Measurements from ENCODE around the gene PHF12. TPM values are rescaled to one million over a fixed set of nuclear protein-coding genes. Genes with fewer than 3 reads are reported as not detected.

The PHF12 gene
- total and polyA plus RNA-seq, 9 donors = 22.7 to 62.7 (median 48.6) TPM

GRCh38 chr17:28991779-28992178, 40.5 kb upstream of the PHF12 start:
- no peaks in the 10 kb centered on the region for H3K9me3 ChIP-seq
- intact Hi-C loops (cut with DNase I) = no loop called here
- WGBS, 3 donors = 53 to 68% (median 64%) methylated on average over 8 of the region's 8 CpGs
- DNase-seq = no peak
- TF ChIP-seq POLR2A (IDR thresholded peaks at IDR 0.05) = no peak
- TF ChIP-seq EP300 (IDR thresholded peaks at IDR 0.05) = no peak
- TF ChIP-seq, protein P1, sequence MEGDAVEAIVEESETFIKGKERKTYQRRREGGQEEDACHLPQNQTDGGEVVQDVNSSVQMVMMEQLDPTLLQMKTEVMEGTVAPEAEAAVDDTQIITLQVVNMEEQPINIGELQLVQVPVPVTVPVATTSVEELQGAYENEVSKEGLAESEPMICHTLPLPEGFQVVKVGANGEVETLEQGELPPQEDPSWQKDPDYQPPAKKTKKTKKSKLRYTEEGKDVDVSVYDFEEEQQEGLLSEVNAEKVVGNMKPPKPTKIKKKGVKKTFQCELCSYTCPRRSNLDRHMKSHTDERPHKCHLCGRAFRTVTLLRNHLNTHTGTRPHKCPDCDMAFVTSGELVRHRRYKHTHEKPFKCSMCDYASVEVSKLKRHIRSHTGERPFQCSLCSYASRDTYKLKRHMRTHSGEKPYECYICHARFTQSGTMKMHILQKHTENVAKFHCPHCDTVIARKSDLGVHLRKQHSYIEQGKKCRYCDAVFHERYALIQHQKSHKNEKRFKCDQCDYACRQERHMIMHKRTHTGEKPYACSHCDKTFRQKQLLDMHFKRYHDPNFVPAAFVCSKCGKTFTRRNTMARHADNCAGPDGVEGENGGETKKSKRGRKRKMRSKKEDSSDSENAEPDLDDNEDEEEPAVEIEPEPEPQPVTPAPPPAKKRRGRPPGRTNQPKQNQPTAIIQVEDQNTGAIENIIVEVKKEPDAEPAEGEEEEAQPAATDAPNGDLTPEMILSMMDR (IDR thresholded peaks at IDR 0.05) = no peak
- no peak overlapping the region for H3K27ac ChIP-seq
- no peaks in the 10 kb centered on the region for H3K4me1 ChIP-seq (ENCODE audit: insufficient read depth)
- no peak overlapping the region for H3K4me3 ChIP-seq
- no peaks in the 10 kb centered on the region for H3K36me3 ChIP-seq
- H3K27me3 ChIP-seq = no peaks in the 10 kb centered on the region

DNA sequence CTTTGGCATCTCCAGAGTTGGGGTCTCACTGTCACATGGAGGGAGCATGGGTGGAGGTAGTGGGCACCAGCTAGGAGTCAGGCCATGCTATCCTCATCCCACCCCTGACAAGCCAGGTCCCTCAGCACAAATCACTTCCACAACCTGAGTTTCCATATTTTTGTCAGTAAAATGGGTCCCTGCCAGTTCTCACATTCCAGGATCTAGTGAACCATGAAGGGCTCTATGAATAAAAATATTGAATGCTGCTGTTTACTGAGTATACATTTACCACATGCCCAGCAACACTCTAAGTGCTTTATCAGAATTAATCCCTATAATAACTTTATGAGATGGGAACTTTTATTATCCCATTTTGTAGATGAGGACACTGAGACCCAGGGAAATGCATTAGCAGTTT, 37.7 kb upstream of the PHF12 start:
- H3K27ac ChIP-seq = no peak overlapping the region
- no peak for DNase-seq
- no peaks in the 10 kb centered on the region for H3K36me3 ChIP-seq
- H3K4me1 ChIP-seq (ENCODE audit: insufficient read depth) = no peaks in the 10 kb centered on the region
- TF ChIP-seq POLR2A (IDR thresholded peaks at IDR 0.05) (no peak), EP300 (IDR thresholded peaks at IDR 0.05) (no peak)
- TF ChIP-seq, protein P1 (IDR thresholded peaks at IDR 0.05) = no peak
- intact Hi-C loops (cut with DNase I) = no loop called here
- no peak overlapping the region for H3K4me3 ChIP-seq
- H3K9me3 ChIP-seq = no peaks in the 10 kb centered on the region
- no peaks in the 10 kb centered on the region for H3K27me3 ChIP-seq

GRCh38 chr17:28988475-28988874, 37.2 kb upstream of the PHF12 start:
- TF ChIP-seq EP300 (IDR thresholded peaks at IDR 0.05) (no peak), POLR2A (IDR thresholded peaks at IDR 0.05) (no peak)
- TF ChIP-seq, protein P1 (IDR thresholded peaks at IDR 0.05) = no peak
- intact Hi-C loops (cut with DNase I) = no loop called here
- Histone ChIP-seq H3K4me1 (ENCODE audit: insufficient read depth) (no peaks in the 10 kb centered on the region), H3K27ac (no peak overlapping the region), H3K4me3 (no peak overlapping the region), H3K27me3 (no peaks in the 10 kb centered on the region), H3K9me3 (no peaks in the 10 kb centered on the region), H3K36me3 (no peaks in the 10 kb centered on the region)
- 85 to 96% (median 94%) methylated on average over 1 of the region's 1 CpG for WGBS, 3 donors
- DNase-seq = no peak

GRCh38 chr17:28986714-28987655, 35.7 kb upstream of the PHF12 start:
- Histone ChIP-seq H3K9me3 (no peaks in the 10 kb centered on the region), H3K4me1 (ENCODE audit: insufficient read depth) (no peaks in the 10 kb centered on the region), H3K36me3 (no peaks in the 10 kb centered on the region), H3K4me3 (no peak overlapping the region), H3K27ac (no peak overlapping the region), H3K27me3 (no peaks in the 10 kb centered on the region)
- intact Hi-C loops (cut with DNase I) = no loop called here
- no peak for DNase-seq
- 80 to 84% (median 83%) methylated on average over 15 of the region's 15 CpGs for WGBS, 3 donors
- no peak for TF ChIP-seq POLR2A (IDR thresholded peaks at IDR 0.05)
- TF ChIP-seq EP300 (IDR thresholded peaks at IDR 0.05) = no peak
- TF ChIP-seq, protein P1 (IDR thresholded peaks at IDR 0.05) = no peak
